HG03457 (cell line): Measurements from ENCODE around the gene SERPINA1.

Experiments used
- ATAC-seq: cut with Tn5 transposase; IDR thresholded peaks from one replicate; pipeline ENCODE4 v1.9.1; 2021; ENCODE audit warnings: moderate number of reproducible peaks; ENCODE audit not compliant: unreplicated experiment

SERPINA1 gene

GRCh38 chr14:94349276-94349675, 39.1 kb downstream of the SERPINA1 start:
- ATAC-seq = no peak

GRCh38 chr14:94348836-94349235, 39.6 kb downstream of the SERPINA1 start:
- no peak for ATAC-seq

- peak; percentile 21 for ATAC-seq
Measured at GRCh38 chr14:94346841-94347240, 41.6 kb downstream of the SERPINA1 start.

- ATAC-seq = peak; percentile 65
Measured at GRCh38 chr14:94346065-94346786, 42.2 kb downstream of the SERPINA1 start.

GRCh38 chr14:94345344-94346064, 42.9 kb downstream of the SERPINA1 start:
- ATAC-seq = no peak

DNA sequence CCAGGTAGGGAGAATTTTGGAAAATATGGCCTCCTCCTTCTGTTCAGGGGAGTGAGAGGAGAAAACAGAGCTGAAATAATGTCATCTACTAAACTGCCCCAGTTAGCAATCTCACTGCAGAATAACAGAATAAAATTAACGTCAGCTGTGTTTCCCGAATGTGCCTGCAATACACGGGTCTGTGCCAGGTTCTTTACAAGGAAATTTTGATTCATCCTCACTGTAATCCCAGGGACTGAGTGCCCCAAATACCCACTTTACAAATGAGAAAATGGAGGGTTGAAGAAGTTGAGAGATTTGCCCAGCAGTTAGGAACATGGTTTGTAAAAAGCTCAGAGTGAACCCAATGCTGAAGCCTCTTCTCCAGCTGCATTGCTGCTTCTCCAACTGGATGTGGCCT, 44.0 kb downstream of the SERPINA1 start:
- no peak for ATAC-seq

- ATAC-seq = no peak
Measured at GRCh38 chr14:94343238-94344005, 45.0 kb downstream of the SERPINA1 start.

- ATAC-seq = no peak
Measured at GRCh38 chr14:94342334-94342934, 46.0 kb downstream of the SERPINA1 start.

DNA sequence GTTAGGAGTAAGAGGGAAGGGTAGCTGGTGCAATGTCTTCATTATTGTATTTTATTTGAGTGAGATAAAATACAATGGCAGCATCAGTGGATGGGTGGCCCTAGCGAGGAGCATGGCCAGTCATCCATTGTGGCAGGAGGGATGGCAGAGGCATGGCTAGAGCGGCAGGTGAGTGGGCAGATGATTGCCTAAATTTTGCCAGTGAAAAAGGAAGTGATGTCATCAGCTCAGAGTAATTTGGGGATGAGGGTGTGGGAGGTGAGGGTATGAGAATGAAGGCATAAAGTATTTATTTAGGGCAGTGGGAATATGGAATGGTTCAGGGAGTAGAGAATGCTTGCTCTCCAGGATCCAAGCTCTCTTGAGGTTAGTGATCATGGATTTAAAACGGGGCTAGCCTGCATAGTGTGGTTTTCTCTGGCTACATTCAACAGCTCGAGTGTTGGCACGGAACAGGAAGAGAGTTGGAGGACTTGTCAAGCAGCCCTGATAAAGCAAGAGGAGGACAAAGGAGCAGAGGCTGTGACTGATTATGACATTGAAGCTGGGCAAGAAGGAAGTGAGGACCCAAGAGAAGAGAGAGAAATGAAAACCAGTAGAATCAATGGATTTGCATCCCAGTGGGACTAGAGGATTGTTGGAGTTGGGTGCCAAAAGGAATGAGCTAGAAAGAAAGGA, 46.6 kb downstream of the SERPINA1 start:
- ATAC-seq = no peak

DNA sequence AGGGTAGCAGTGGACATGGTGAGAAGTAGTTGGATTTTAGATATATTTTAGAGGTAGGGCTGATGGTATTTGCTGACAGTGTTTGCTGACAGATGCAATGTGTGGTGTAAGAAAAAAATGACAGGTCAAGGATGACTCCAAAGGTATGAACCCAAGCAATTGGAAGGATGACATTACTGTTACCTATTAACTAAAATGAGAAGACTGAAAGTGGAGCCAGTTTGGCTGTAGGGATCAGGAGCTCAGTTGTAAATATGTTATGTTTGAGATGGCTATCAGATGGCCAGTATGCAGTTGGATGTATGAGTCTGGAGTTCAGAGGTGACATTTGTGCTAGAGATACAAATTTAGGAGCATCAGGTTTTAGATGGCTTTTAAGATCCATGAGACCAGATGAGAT, 47.9 kb downstream of the SERPINA1 start:
- no peak for ATAC-seq

DNA sequence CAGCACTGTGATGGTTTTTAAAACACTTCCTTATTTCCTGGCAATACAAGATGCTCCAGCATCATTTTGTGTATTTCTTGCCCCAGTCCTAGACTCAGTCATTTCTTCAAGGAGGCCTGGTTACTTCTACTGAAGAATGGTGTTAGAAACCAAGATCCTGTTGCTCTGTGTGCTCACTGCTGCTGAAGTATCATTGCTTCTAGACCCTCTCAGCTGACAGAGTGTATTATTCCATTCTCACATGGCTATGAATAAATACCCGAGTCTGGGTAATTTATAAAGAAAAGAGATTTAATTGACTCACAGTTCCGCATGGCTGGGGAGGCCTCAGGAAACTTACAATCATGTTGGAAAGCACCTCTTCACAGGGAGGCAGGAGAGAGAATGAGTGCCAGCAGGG, 50.4 kb downstream of the SERPINA1 start:
- ATAC-seq = no peak

GRCh38 chr14:94337274-94337673, 51.1 kb downstream of the SERPINA1 start:
- no peak for ATAC-seq

DNA sequence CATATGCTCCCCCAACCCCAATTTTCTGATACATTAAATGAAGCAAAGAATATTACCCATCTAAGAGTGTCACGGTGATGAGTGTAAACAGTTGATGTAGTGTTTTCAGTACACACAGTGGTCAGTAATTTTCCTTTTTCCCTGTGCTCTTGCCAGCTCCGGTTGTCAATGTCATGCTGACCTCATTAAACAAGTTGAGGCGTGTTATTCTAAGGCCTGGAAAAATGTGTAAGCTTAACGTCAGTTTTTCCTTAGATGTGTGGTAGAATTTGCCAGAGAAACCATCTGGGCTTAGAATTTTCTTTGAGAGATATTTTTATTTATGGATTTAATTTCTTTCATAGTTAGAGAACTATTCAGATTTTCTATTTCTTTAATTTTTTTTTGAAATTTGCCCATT, 53.5 kb downstream of the SERPINA1 start:
- ATAC-seq = no peak

- ATAC-seq = no peak
Measured at GRCh38 chr14:94332587-94332986, 55.8 kb downstream of the SERPINA1 start.

DNA sequence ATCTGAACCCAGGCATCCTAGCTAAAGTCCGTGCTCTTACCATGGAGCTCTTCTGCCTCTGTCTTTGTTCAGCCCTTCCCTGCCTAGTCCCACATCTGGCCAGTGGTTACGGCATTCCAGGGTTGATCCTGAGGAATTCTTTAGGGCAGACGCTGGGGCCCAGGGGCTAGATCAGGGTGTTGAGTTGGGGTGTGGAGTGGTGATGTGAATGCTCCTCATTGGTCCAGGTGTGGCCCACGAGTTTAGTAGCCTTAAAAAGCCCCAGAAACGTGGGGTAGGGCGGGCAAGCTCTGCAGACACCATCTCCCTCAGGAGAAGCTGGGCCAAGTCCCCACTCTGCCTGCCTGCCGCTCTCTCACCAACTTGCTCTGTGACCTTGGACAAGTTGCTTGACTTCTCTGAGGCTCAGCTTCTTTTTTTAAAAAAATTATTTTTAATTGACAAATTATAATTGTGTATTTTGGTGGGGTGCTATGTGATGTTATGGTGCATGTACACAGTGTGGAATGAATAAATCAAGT, 56.3 kb downstream of the SERPINA1 start:
- no peak for ATAC-seq

GRCh38 chr14:94331462-94331861, 56.9 kb downstream of the SERPINA1 start:
- no peak for ATAC-seq

DNA sequence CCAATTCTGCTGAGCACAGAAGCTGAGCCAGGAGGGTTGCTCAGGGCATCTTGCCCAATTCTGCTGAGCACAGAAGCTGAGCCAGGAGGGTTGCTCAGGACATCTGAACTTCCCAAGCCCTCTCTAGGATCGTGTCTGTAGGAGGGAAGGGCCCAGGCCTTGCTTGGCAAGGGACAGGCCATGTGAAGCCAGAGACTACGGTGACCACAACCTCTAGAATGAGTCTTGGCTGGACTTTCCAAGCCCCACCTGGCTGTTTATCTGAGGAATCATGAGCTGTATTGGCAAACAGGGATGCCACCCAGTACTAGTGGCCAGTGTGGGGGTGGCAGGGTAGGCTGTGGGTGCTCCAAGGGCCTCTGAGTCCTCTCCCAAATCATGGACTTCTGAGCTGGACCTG, 57.5 kb downstream of the SERPINA1 start:
- no peak for ATAC-seq

GRCh38 chr14:94330432-94330831, 58.0 kb downstream of the SERPINA1 start:
- no peak for ATAC-seq

DNA sequence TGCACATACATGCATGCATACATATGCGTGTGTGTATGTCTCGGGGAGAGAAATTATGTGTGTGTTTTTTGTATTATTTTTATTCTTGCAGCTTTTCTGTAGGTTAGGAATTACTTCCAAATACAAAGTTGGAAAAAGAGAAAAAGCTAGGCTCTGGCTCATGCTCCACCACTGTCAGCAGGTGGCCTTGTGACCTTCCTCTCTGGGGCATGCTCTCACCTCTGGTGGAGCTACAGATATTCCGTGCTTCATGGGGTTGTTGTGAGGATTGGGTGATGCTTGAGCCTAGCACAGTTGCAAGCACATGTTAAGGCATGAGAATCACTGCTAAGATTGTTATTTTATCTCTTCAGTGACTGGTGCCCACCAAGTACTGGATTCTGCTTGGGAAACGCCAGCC, 58.5 kb downstream of the SERPINA1 start:
- ATAC-seq = no peak

DNA sequence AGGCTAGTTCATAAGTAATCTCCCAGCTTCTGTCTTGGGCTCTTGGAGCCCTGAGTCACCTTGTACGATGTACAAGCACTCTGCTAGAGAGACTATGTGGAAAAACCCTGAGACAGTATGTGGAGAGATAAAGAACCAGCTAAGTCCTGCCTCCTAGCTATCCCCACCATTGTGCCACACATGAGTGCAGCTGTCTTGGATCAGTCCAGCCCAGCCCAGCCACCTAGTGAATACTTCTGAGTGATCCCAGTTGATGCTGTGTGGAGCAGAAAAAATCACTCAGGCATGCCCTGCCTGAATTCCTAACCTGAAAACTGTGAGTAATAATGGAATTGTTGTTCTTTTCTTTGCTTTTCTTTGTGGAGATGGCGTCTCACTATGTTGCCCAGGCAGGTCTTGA, 60.2 kb downstream of the SERPINA1 start:
- no peak for ATAC-seq
